Measurements from ENCODE around the gene RSPH1.
A peak's percentile ranks its signal among the peaks of the same experiment; 100 is the strongest.

Gene RSPH1

DNA sequence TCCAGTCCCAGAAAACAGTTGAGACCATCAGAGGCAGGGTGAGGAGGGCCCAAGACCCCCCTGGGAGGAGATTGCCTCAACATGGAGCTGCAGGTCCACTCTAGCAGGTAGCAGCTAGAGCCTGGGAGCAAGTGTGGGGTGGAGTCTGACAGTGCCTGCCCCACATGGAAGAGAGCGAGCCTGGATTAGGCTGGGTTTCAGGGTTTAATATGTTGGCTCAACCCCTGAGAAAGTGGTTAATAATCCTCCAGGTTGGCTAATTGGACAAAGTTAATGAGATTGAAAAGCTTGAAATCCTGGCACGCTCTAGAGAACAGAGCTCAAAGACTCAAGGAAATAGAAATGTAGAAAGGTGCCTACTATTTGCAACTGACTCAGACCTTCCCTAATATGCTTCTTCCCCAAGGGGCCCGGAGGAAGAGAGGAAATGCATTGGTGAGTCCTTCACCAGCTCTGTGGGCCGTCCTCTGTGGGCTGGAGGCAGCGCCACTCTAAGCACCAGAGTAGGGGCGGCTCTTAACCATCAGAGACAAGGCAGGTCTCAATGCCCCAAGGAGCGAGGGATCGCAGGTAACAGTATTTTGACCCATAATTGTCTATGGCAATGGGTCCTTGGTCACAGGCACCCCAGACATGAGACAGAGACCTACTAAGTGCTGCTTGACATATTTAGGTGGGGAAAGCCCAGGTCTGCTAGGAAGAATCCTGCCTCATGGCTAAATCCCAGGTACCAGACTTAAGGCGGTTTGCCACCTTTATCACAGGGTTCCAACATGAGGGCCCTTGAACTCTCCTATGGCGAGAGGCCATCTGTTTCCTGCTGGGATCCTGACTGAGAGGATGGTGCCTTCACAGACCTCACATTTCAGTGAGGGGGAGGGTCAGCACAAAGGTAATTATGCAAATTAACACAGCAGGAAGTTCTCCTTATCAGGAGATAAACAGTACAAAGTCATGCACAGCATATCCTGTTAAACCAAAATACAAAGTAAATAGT is 33.8 kb downstream of the RSPH1 start:
- peak; percentile 19 for DNase-seq

- no peak for DNase-seq
These were observed 34.9 kb downstream of the RSPH1 start for GRCh38 chr21:42461185-42461520.

- no peak for DNase-seq
These were observed 35.4 kb downstream of the RSPH1 start for GRCh38 chr21:42460391-42461184.

- DNase-seq = no peak
These were observed 36.3 kb downstream of the RSPH1 start for GRCh38 chr21:42459546-42460215.

- DNase-seq = no peak
These were observed 37.0 kb downstream of the RSPH1 start for GRCh38 chr21:42459082-42459460.

- DNase-seq = no peak
These were observed 39.6 kb downstream of the RSPH1 start for GRCh38 chr21:42456457-42456856.

GRCh38 chr21:42455754-42456440 is 40.1 kb downstream of the RSPH1 start:
- DNase-seq = no peak

- no peak for DNase-seq
These were observed 40.8 kb downstream of the RSPH1 start for GRCh38 chr21:42455196-42455595.

GRCh38 chr21:42454786-42455185 is 41.2 kb downstream of the RSPH1 start:
- DNase-seq = no peak

DNA sequence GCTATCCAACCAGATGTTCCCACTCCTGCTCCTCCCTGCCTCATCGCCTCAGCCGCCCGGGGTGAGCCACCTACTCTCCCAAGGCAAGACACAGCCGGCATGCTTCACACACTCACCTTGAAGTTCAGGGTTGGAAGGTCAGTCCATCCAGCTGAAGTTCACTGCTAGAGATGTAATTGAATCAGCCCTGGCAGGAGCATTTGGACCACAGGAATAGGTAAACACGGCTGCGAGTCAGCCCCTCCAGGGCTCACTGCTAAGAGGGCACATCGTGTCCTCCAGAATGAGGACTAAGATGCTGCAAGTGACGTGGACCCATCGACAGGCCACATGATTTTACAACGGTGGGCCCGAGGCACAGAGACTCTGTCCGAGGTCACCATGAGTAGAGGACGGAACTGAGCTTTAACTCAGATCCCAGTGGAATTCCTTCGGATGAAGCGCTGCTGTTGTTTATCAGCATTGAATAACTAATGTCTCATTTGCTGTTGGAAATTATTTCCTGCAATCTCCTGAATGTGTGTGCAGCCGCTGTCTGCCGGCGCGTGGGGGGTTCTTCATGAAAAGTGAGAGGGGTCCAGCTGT is 41.9 kb downstream of the RSPH1 start:
- no peak for DNase-seq

- no peak for DNase-seq
These were observed 42.6 kb downstream of the RSPH1 start for GRCh38 chr21:42453224-42453985.

DNA sequence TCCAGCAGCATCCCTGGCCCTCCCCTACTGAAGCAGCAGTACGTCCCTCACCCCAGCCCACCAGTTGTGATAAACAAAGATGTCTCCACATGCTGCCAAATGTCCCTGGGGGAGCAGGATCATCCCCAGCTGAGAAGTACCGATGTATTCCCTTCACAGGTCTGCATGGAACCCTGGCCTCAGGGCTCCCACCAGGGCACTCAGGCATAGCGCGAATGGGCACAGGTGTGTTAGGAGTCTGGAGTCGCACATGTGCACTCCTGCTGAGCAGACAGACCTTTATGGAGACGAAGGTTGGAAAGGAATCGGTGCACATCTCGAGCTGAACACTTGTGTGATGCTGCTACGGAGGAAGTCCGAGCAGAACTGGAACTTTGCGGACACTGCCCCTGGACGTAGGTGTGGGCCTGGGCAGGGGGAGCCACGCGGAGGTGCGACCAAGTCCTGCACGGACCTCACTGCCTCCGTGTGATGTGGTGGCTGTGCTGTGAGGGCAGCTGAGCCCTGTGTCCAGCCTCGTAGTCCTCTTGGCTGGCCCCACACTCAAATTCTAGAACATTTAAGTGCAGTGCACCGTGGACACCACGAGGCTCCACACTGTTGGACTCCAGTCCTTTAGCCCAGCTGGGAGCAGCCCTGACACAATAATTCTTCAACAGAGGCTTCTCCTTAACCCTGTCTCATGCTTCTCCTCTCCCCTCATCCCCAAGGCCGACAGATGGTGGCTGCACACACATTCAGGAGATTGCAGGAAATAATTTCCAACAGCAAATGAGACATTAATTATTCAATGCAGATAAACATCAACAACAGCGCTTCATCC is 43.4 kb downstream of the RSPH1 start:
- DNase-seq = no peak

DNA sequence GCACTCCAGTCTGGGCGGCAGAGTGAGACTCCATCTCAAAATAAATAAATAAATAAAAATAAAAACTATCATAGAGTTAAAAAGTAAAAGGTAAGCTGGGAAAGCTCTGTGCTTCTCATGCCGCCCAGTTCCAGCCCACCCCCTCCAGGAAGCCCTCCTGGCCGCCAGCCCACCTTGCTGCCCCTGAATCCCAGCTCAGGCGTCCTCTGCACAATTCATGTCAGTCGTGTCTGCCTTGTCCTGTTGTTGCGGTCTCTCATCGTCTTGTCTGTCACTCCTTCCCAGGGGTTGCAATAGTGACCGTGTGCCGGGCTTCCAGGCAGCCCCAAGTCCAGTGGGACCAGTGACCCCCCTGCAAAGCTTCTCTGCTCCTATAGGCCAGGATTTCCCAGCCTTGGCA is 44.1 kb downstream of the RSPH1 start:
- DNase-seq = no peak

DNA sequence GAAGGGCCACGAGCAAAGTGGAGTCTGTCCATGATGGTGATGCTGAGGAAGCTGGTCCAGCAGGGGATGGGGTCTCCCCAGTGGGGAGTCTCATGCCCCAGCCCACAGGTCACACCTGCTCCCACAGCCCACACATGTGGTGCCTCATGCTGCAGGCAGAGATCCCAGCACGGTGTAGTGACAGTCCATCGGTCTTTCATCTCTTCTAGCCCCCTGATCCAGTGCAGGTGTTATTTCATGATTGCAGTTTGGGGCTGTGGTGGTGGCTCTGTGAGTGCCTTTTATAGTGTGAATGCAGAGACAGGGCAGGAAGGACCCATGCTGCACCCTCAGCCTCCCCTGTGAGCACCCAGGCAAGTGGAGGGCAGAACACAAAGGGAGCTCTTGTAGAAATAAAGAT is 47.3 kb downstream of the RSPH1 start:
- DNase-seq = no peak

DNA sequence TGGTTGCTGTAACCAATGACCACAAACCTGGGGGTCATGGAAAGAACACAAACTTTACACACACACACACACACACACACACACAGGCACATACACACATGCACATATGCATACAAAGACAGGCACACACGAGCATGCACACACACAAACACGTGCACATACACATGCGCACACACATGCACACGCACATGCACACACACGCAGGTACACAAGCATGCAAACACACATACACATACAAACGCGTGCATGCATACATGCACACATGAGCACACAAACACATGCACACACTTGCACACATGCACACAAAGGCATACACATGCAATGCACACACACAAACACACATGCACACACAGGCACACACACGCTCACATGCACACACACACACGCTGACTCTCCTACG is 48.3 kb downstream of the RSPH1 start:
- DNase-seq = no peak

DNA sequence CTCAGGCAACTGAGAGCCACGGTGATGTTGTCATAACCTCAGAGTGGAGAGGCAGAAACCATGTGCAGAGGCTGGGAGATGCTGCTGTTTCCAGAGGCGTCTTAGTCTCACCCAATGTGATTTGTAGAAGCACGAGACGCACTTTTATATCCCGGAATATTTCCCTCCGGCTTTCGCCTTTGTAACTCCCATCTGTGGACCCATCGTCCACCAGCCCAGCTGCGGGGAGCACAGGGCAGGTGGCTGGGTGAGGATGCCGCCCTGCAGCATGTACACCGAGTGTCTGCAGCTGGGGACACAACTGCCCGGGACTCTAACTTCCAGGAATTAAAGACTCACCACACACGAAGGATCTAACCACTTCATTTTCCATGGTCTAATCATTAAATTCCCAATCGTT is 48.8 kb downstream of the RSPH1 start:
- DNase-seq = no peak

DNA sequence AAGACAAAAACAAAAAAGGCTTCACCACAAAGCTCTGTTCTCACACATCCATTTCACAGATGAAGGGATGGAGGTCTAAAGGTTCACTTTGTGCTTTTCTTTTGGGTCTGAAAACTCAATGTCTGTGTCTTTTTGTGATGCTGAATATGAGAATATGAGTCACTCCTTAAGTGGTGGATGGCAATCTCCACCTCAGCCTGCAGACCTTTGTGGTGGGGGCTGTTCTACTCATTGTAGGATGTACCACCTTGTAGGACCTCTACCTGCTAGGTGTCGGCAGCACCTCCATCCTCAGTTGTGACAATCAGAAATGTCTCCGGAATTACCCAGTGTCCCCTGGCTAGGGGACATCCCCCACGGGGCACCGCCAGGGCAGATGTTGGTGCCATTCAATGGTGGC is 49.5 kb downstream of the RSPH1 start:
- no peak for DNase-seq

- no peak for DNase-seq
These were observed 50.7 kb downstream of the RSPH1 start for GRCh38 chr21:42445311-42445710.

DNA sequence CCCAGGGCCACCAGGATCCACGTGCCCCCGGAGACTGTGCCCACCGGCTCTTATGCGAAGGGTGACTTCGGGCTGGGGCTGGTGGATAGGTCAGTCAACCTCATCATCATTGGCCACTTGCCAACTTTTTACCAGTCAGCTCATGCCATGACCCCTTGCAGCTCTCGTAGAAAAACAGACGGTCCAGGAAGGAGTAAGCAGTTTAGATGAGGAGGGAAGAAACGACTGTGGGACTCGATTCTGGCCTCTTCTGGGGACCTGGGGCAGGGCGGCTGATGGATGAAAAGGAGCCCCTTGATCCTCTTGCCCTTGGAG is 51.3 kb downstream of the RSPH1 start:
- no peak for DNase-seq

DNA sequence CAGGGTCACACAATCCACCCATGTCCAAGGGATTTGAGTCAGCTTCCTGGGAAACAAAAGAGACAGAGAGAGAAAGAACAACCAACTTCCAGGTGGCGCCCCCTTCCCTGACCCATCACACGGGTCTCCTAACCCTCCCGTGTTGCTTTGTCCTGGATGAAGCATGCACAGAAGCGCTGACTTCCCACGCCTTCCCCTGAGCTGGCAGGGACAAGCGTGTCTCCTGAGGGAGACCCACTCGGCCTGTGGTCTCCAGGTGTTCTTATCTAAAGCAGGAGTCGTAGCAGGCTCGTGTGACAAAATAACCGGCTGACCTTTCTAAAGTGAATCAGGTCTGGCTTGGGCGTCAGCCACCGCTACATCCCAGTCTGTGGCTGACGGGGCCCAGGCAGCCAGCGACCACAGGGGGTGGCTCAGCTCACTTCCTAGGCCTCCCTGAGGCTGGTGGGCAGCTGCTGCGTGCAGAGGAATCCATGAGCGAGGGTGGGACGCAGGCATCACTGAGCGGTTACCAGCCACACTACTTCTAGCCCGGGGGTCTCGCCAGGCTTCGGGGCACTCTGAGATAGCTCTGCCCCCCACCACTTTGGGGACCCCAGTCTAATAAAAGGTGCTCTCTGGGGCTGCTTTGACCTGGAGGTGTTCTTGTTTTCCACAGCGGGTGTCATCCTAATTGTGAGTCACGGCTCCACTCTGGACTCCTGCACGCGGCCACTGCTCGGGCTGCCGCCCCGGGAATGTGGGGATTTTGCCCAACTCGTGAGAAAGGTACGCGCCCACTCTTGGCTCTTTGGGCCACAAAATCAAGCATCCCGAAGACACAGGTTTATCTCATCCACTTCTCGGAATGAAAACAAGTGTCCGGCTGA is 51.9 kb downstream of the RSPH1 start:
- no peak for DNase-seq

All from kidney glomerular epithelial cell (primary cell).